GM18873 (cell line): ENCODE measurements around the gene CSK.

Experiments
- ATAC-seq: cut with Tn5 transposase; IDR thresholded peaks from one replicate; pipeline ENCODE4 v1.9.1; 2021; ENCODE audit warnings: mild to moderate bottlenecking, moderate library complexity, moderate number of reproducible peaks; ENCODE audit not compliant: unreplicated experiment, low FRiP score

CSK gene

GRCh38 chr15:74799856-74800558, 18.1 kb downstream of the CSK start:
- ATAC-seq: peak; percentile 46

- ATAC-seq: no peak
These were observed 18.7 kb downstream of the CSK start for GRCh38 chr15:74800559-74801094.

GRCh38 chr15:74801311-74801997, 19.6 kb downstream of the CSK start:
- ATAC-seq: no peak

- no peak for ATAC-seq
These were observed 20.4 kb downstream of the CSK start for GRCh38 chr15:74802290-74802689.

GRCh38 chr15:74802862-74803447, 21.1 kb downstream of the CSK start:
- ATAC-seq: no peak

GRCh38 chr15:74804935-74805334, 23.1 kb downstream of the CSK start:
- no peak for ATAC-seq

DNA sequence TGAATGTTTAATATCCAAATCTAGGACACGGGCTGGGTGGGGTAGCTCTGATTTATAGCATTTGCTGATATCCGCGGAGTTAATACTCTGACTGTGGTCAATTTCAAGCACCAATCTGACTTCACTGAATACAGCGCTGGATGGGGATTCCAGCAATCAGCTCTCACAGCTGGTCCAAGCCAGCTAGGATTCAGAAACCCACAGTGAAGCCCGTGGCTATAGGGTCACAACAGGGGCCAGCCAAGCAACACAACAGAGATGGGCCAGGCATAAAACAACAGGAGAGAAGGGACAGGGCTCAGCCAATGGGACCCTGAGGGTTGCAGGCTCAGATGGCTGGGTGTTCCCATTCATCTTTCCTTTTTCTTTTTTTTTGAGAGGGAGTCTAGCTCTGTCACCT, 25.4 kb downstream of the CSK start:
- ATAC-seq: no peak

- no peak for ATAC-seq
These were observed 26.4 kb downstream of the CSK start for GRCh38 chr15:74808078-74808839.

- ATAC-seq: no peak
These were observed 27.0 kb downstream of the CSK start for GRCh38 chr15:74808840-74809229.

GRCh38 chr15:74809242-74809641, 27.4 kb downstream of the CSK start:
- ATAC-seq: no peak

- no peak for ATAC-seq
These were observed 28.1 kb downstream of the CSK start for GRCh38 chr15:74809956-74810355.

GRCh38 chr15:74812533-74812932, 30.7 kb downstream of the CSK start, which contains the start of gene LMAN1L:
TSS of gene LMAN1L (plus strand) at chr15:74812835. CDS start at chr15:74812855, 20 bp downstream.
- no peak for ATAC-seq

DNA sequence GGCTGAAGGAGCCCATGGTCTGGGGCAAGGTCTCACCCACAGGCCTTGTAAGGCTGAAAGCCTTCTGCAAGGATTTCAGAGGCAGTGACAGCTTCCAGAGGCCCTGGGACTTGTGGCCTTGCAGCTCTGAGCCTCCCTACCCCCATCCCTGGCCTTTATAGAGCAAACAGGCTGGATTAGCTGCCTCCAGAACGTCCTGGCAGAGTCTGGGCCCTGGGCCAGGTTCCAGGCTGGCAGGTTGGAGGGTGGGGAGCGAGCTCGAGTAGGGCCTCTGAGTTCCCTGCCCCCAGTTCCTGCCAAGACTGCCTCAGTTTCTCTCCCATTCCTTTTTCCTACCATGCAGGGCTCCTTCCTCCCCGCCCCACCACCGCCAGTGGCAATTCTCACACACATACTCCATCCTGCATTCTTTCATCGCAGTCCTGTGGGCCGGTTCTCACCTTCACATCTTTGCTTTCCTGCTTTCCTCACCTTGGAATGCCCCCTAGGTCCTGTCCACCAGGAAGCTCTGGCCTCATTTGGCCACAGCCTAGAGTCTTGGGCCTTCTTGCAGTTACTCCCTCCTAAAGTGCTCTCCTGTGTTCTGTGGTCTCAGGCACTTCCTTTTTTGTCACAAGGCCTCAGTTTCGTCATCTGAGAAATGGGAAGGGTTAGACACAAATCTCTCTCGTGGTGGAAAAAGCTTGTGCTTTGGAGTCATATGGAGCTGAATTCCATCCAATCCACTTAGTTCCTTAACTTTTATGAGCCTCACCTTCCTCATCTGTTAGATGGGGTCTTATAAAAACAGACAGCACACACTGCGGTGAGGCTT, 33.4 kb downstream of the CSK start:
- ATAC-seq: no peak

- ATAC-seq: no peak
These were observed 34.1 kb downstream of the CSK start for GRCh38 chr15:74815961-74816360.

GRCh38 chr15:74816624-74817369, 34.9 kb downstream of the CSK start:
- ATAC-seq: no peak

DNA sequence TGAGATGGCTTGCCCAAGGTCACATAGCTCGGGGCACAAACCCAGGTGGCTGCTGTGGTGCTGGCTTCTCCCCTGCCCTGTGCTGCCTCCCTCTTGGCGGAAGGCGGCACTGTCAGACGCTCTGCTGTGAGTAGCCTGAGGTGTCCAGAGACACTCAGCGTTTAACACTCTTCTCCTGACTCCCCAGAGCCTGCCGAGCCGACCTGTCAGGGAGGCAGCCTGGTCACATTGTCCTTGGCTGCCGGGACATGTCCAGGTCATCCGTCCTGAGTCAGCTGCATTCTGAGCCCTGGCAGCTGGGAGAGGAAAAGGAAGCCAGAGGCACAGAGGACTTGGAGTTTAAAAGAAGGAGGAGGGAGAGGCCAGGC, 35.5 kb downstream of the CSK start:
- ATAC-seq: no peak

GRCh38 chr15:74820056-74820455, 38.2 kb downstream of the CSK start:
- ATAC-seq: no peak

- peak; percentile 79 for ATAC-seq
These were observed 39.4 kb downstream of the CSK start for GRCh38 chr15:74821091-74821789.

DNA sequence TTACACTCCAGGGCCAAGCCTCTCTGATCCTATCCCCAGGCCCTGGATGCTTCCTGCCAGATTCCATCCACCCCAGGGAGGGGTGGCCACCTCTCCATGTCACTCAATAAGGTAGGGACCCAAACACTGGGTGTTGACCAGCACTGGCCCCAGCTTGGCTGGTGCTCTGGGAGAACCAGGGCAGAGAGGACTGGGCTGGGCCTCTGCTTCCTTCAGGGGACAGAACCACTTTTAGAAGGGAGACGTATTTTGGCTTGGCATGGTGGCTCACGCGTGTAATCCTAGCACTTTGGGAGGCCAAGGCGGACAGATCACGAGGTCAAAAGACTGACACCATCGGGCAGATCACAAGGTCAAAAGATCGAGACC, 39.9 kb downstream of the CSK start:
- no peak for ATAC-seq
